Hindlimb muscle (tissue), 1 donor: Measurements from ENCODE around the gene AQR. TPM values are rescaled to one million over a fixed set of nuclear protein-coding genes. Genes with fewer than 3 reads are reported as not detected.
"Not testable (repeated sequence)": the region's sequence is repeated elsewhere in the genome, so short reads cannot be mapped to it uniquely, and the experiment has no call there.

Experiments
- DNase-seq: peaks from one replicate; pipeline ENCODE4 v3.0.0-alpha.2; 2013
- polyA plus RNA-seq: library from polyadenylated mRNA; unstranded; fragments of 120-200 nt; gene quantifications from one replicate; pipeline ENCODE4 v1.2.1, GENCODE V29; 2013; ENCODE audit not compliant: insufficient read length

The AQR gene
- polyA plus RNA-seq, 1 donor, result 17.6 TPM

GRCh38 chr15:34869110-34869509 lies 100.4 kb downstream of the AQR start:
- no peak for DNase-seq

DNA sequence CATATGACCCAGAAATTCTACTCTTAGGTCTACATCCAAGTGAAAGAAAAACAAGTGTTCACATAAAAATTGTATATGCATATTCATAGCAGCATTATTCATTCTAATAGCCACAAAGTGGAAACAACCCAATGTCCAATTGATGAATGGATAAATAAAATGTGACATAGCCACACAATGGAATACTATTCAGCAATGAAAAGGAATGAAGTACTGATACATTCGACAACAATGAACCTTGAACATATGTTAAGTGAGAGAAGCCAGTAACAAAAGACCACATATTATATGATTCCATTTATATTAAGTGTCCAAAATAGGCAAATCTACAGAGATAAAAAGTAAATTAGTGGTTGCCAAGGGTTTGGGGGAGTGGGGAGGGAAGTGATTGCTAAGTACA lies 104.0 kb downstream of the AQR start:
- DNase-seq, result no peak

- DNase-seq, result no peak
These were observed 108.3 kb downstream of the AQR start for GRCh38 chr15:34861214-34861613.

- DNase-seq, result no peak
These were observed 113.6 kb downstream of the AQR start for GRCh38 chr15:34855893-34856292.

- DNase-seq, result peak; percentile 20
These were observed 114.1 kb downstream of the AQR start for GRCh38 chr15:34855413-34855812.

- DNase-seq, result no peak
These were observed 115.3 kb downstream of the AQR start for GRCh38 chr15:34854232-34854631.

- no peak for DNase-seq
These were observed 116.4 kb downstream of the AQR start for GRCh38 chr15:34853001-34853758.

- no peak for DNase-seq
These were observed 117.8 kb downstream of the AQR start for GRCh38 chr15:34851751-34852150.

- no peak for DNase-seq
These were observed 118.5 kb downstream of the AQR start for GRCh38 chr15:34851007-34851406.

- DNase-seq, result no peak
These were observed 119.4 kb downstream of the AQR start for GRCh38 chr15:34850121-34850520.

DNA sequence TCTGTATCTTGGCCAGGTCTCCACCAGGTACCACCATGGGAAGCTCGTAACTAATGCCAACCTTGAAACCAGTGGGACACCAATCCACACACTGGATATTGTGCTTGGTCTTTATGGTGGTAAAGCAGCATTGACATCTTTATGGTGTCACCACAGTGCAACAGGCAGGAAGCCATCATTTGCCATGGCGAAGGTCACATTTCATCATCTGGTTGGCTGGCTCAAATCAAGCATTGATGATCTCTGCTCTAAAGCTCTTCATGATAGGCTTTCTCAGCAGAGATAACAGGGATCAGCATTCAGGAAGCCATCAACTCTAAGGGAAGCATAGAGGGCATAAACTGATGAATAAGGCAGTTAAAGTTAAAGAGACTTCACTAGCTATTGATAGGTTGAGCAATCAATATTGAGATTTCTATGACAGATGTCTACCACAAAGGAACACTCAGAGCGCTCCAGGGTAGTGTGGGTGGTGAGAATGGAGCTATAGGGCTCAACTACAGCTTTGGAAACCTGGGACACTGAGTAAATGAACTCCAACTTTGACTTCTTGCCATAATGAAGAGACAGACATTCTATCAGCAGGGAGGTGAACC lies 120.1 kb downstream of the AQR start:
- no peak for DNase-seq

DNA sequence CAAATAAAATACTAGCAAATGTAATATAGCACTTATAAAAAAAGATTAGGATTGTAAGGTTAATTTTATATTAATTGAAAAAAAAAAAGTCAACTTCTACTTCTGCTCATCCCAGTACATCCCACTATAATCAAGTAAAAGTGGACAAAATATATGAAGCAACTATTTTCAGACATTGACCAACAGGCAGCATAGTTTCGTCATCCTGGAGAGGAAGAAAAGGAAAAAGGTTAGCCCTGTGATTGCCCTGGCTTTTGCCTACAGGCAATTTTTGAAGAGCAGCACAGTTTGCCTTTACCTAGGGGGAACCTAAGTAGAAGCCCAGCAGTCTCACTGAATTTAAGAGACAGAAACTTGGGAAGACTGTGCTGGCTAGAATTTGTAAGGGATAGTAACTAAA lies 121.9 kb downstream of the AQR start:
- no peak for DNase-seq

- DNase-seq, result peak; percentile 5
These were observed 128.2 kb downstream of the AQR start for GRCh38 chr15:34841262-34841725.

DNA sequence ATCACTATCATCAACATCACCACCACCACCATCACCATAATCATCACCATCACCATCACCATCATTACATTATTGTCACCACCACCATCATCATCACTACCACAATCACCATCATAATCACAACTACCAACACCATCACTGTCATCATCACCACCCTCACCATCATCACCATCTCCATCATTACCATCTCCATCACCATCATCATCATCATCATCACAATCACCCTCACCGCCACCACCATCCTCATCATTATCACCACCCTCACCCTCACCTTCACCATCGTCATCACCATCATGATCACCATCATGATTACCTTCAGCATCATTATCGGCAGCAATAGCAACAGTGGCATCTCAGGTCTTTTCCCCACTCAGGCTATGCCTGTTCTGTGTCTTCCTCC lies 131.3 kb downstream of the AQR start:
- DNase-seq, result no peak

DNA sequence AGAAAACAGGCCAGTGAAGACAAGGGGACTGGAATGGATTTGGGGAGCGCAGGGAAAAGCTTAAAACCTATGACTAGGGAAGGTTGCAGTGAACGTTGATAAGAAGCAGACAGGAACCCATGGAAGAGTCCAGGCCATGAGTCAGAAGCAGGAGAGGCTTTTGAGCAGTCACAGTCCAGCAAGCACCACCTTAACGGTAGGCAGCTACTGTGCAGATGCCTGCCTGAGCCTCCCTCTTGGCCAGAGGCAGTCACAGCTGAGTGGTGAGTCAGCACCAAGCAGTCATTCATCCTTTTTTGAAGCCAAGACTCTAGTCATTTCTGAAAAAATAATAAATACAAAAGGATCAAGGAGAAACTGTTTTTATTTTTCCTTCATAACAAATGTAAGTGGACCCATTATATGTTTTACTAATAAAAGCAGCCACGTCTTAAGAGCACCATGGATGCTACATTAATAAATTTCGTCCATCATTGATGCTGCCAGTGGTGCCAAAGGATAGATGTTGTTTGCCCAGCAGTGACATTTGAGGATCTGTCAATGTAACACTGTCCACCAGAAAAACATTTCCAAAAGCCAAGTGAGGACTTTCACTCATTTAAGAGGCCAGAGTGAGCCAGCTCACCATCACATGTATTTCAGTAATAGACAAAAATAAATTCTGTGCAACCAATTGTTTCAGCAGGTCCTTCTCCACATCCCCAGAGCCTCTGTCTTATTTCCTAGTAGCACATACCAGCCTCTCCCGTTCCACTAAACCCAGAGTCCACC lies 132.1 kb downstream of the AQR start:
- DNase-seq, result no peak

GRCh38 chr15:34828145-34828911 lies 141.2 kb downstream of the AQR start:
- DNase-seq, result no peak

DNA sequence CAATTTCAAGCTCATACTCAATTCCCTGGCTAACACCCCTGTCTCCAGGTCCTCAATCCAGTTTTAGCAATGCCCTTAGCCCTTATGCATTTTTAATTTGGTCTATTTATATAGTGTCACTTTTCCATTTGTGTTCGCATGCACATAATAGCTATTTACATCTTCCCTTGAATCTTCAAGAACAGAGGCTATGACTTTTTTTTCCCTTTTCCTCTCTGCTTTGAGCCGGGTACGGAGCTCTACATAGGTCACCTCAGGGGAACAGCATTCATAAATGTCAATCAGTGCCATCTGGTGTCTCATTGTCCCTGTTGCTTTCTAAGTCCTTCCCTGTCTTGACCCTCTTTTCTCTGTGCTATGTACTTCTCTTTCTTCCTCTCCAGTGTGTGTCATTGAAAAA lies 147.7 kb downstream of the AQR start:
- no peak for DNase-seq

DNA sequence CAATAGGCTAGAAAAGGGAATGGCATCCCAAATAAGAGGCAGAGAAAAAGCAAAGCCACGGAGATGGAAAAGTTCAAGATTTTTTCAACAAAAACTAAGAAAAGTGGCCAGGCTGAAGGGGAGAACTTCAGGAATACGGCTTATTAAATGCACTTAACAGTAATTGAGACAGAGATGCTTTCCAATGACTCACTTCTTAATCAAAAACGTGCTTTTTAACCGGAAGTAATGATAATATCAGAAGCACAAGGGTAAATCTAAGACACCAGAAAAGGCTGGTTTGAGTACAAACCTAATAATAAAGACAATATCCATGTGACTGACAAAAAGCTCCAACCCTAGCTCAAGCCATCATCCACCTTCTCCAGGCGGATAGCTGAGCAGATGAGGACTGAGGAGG lies 149.4 kb downstream of the AQR start:
- no peak for DNase-seq

DNA sequence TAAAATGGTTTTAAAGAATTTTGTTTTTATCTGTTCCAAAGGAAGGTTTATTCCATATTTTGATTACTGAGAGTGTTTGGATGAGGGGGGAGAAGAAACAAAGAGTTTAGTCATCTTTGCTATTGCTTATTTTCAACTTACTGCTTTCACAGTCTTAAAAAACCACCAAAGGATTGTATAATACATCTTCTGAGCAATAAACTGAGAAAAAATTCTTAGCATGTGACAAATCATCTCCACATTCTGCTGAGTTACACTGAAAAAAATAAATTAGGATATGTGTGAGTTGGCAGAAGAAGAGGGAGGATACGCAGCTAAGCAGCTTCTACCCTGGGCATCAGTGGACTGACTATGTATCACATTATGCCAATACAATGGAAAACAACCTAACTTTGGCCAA lies 151.0 kb downstream of the AQR start:
- DNase-seq, result no peak

DNA sequence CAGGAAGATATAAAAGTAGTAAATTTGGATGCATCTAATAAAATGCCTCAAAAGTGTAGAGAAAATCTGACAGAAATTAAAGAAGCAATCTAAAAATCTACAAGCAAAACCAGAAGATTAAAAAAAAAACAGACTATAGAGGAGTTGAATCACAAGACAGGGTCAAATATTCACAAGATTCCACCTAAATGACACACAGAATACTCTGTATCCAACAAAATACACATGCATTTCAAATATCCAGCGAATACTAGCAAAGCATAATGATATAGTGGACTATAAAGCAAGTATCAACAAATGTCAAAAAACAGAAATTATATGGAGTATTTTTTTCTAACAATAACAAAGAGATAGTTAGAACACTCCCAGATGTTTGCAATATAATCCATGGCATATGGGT lies 153.7 kb downstream of the AQR start:
- DNase-seq, result no peak

- no peak for DNase-seq
These were observed 155.9 kb downstream of the AQR start for GRCh38 chr15:34813446-34814190.

GRCh38 chr15:34812868-34813365 lies 156.6 kb downstream of the AQR start:
- not testable (repeated sequence) for DNase-seq
